Keratinocyte (primary cell): ENCODE measurements around the gene IL19. TPM values are rescaled to one million over a fixed set of nuclear protein-coding genes. Genes with fewer than 3 reads are reported as not detected.
"Not testable (repeated sequence)": the region's sequence is repeated elsewhere in the genome, so short reads cannot be mapped to it uniquely, and the experiment has no call there.

ENCODE experiments used
- DNase-seq: peaks from one replicate; pipeline ENCODE4 v3.0.0-alpha.2; 2011; ENCODE audit warnings: low read depth, missing footprints, low spot score
- FAIRE-seq: peaks from 2 replicates; lab custom pipeline; 2011; peaks lifted over from hg19 to GRCh38; lab: Jason Lieb, UNC
- H2AFZ ChIP-seq: 2 replicates; pipeline ENCODE4 v1.6.0; 2012; ENCODE audit warnings: low read length, control low read depth, inconsistent platforms; ENCODE audit not compliant: control insufficient read depth
- H3K27ac ChIP-seq: 2 replicates; pipeline ENCODE4 v1.5.1; 2011; ENCODE audit warnings: low read length; ENCODE audit not compliant: control insufficient read depth, insufficient read depth
- H3K27me3 ChIP-seq: 3 replicates; pipeline ENCODE4 v1.6.0; 2011; ENCODE audit warnings: low read length; ENCODE audit not compliant: control insufficient read depth, insufficient read depth; ENCODE audit errors: extremely low read depth
- H3K36me3 ChIP-seq, 2 experiments: 2 replicates in 1 of 2; 3 replicates in 1 of 2; pipeline ENCODE4 v1.5.1; 2011; ENCODE audit warnings: low read length in 2 of 2, mild to moderate bottlenecking in 1 of 2; ENCODE audit not compliant: control insufficient read depth in 2 of 2, insufficient read depth in 2 of 2; ENCODE audit errors: extremely low read depth in 1 of 2
- H3K4me1 ChIP-seq: 3 replicates; pipeline ENCODE4 v1.5.1; 2011; ENCODE audit warnings: low read length; ENCODE audit not compliant: control insufficient read depth, insufficient read depth; ENCODE audit errors: extremely low read depth
- H3K4me2 ChIP-seq: 3 replicates; pipeline ENCODE4 v1.6.0; 2011; ENCODE audit warnings: low read depth, low read length; ENCODE audit not compliant: control insufficient read depth, insufficient read depth; ENCODE audit errors: extremely low read depth
- H3K4me3 ChIP-seq, 3 experiments: fragments of 200-600 bp in 1 of 3; sonication (generic) in 1 of 3; 2 replicates in 2 of 3; 3 replicates in 1 of 3; pipeline ENCODE4 v1.5.1; 2011 to 2016; ENCODE audit warnings: low read length in 3 of 3, mild to moderate bottlenecking in 3 of 3, control low read depth in 2 of 3, inconsistent platforms in 1 of 3, low read depth in 1 of 3, mixed read lengths in 1 of 3, mixed run types in 1 of 3, moderate library complexity in 1 of 3; ENCODE audit not compliant: control insufficient read depth in 2 of 3, insufficient read depth in 2 of 3; ENCODE audit errors: extremely low read depth in 1 of 3
- H3K79me2 ChIP-seq: 2 replicates; pipeline ENCODE4 v1.6.0; 2012; ENCODE audit warnings: low read length; ENCODE audit not compliant: control insufficient read depth, insufficient read depth
- H3K9ac ChIP-seq: 3 replicates; pipeline ENCODE4 v1.6.0; 2011; ENCODE audit warnings: low read length; ENCODE audit not compliant: control insufficient read depth, insufficient read depth; ENCODE audit errors: extremely low read depth
- H3K9me1 ChIP-seq: 3 replicates; pipeline ENCODE4 v1.6.0; 2011; ENCODE audit warnings: low read length; ENCODE audit not compliant: control insufficient read depth, insufficient read depth; ENCODE audit errors: extremely low read depth
- H3K9me3 ChIP-seq: 2 replicates; pipeline ENCODE4 v1.5.1; 2012; ENCODE audit warnings: low read depth, low read length; ENCODE audit not compliant: control insufficient read depth
- H4K20me1 ChIP-seq: 3 replicates; pipeline ENCODE4 v1.6.0; 2011; ENCODE audit warnings: low read length; ENCODE audit not compliant: control insufficient read depth, insufficient read depth; ENCODE audit errors: extremely low read depth
- CTCF ChIP-seq, 3 experiments: IDR thresholded peaks in 1 of 3; conservative IDR thresholded peaks in 1 of 3; optimal IDR thresholded peaks in 1 of 3; 2 replicates in 2 of 3; 3 replicates in 1 of 3; pipeline versions ENCODE3 to v1.5.1; 2011; ENCODE audit warnings: low read length in 3 of 3, mild to moderate bottlenecking in 3 of 3, moderate library complexity in 2 of 3, control low read depth in 1 of 3, inconsistent platforms in 1 of 3; ENCODE audit not compliant: insufficient read depth in 2 of 3; ENCODE audit errors: extremely low read depth in 1 of 3
- EZH2 ChIP-seq: IDR thresholded peaks from one replicate; pipeline ENCODE4 v1.6.1; 2012; ENCODE audit warnings: inconsistent platforms, mild to moderate bottlenecking, low read length, moderate library complexity
- dilution Hi-C: fragments of 300-500 bp; cut with MboI; formaldehyde crosslinking; loops from one replicate; pipeline ENCODE4 v1.7.0; 2020; ENCODE audit warnings: low sequenced_read_pairs; ENCODE audit not compliant: extremely low pct_ligation_motif_present
- polyA plus RNA-seq, 5 experiments: library from polyadenylated mRNA; depleted of rRNA in 3 of 5; stranded (reverse) in 3 of 5; stranded (forward) in 1 of 5; unstranded in 1 of 5; fragments of >200 nt; gene quantifications; 1 replicate in 1 of 5; 2 replicates in 3 of 5; 3 replicates in 1 of 5; pipeline versions ENCODE4 v1.2.1 to v1.2.3, GENCODE V29; 2011 to 2012; ENCODE audit warnings: missing spikeins in 2 of 5, low read depth in 1 of 5, low replicate concordance in 1 of 5

IL19 gene
- polyA plus RNA-seq, 1 donor (not counting 4 experiments of a cell fraction or from before 2014, with no cell fraction given) = not detected

DNA sequence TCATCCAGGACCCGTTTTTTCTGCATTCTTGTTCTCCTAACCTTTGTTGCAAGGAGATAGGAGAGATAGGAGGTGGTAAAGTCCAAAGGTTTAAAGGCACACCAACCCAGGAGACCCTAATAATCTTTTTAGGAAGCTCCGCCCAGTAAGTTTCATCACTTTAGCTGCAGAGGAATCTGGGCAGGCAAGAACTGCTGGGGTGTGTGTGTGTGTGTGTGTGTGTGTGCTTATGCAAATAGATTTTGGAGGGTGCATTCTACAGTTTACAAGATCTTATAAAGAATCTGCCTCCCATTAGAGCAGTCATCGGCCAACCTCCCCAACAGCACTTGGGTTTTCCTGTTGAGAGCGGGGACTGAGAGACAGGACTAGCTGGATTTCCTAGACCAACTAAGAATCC lies 5.7 kb downstream of the IL19 start:
- dilution Hi-C loops = no loop called here
- FAIRE-seq (no peak), DNase-seq (no peak)
- H3K79me2 ChIP-seq = no peaks in the 10 kb centered on the region
- no peak overlapping the region for H3K9ac ChIP-seq
- no peaks in the 10 kb centered on the region for H3K36me3 ChIP-seq
- H3K27me3 ChIP-seq = peaks cover 30% of the 10 kb centered on the region
- H3K4me2 ChIP-seq = no peak overlapping the region
- H3K4me3 ChIP-seq = no peak overlapping the region
- no peak for TF ChIP-seq CTCF (optimal IDR thresholded peaks at IDR 0.05 in 1 of 3, IDR thresholded peaks at IDR 0.05 in 1 of 3, conservative IDR thresholded peaks at IDR 0.05 in 1 of 3; ENCODE audit: extremely low read depth in 1 of 3, insufficient read depth in 2 of 3, low read length in 3 of 3)
- TF ChIP-seq EZH2 = no peak
- no peaks in the 10 kb centered on the region for H3K4me1 ChIP-seq
- H4K20me1 ChIP-seq = no peaks in the 10 kb centered on the region
- no peak overlapping the region for H3K27ac ChIP-seq
- H3K9me1 ChIP-seq = no peaks in the 10 kb centered on the region
- no peak overlapping the region for H2AFZ ChIP-seq
- H3K9me3 ChIP-seq = no peaks in the 10 kb centered on the region

DNA sequence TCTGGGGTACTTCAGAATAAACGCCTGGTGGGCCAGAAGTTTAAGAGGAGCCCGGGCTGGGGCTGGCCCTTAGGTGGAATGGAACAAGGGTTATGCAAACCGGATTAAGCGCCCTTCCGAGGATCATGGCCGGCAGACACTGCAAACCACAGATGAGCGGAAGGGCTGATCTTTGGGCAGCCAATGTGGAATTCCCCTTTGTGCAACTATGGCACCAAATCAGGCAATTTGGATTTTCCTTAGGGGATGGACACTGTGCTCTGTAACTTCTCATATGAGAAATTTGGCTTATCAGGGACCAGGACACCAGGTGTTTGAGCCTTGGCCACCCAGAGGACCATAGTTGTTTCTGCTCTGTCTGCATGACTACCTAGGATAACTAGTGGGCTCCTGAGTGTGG lies 7.5 kb downstream of the IL19 start:
- no peak for FAIRE-seq
- dilution Hi-C loops = no loop called here

GRCh38 chr1:206778911-206779310 lies 8.3 kb downstream of the IL19 start:
- H2AFZ ChIP-seq, H3K27ac ChIP-seq, H3K79me2 ChIP-seq, DNase-seq, H4K20me1 ChIP-seq, H3K9me3 ChIP-seq, H3K4me2 ChIP-seq, H3K4me1 ChIP-seq, dilution Hi-C loops, H3K9me1 ChIP-seq, H3K4me3 ChIP-seq, FAIRE-seq, H3K9ac ChIP-seq, H3K36me3 ChIP-seq: not testable (repeated sequence)
- H3K27me3 ChIP-seq = peaks cover 13% of the 10 kb centered on the region

More for the DNA sequence above, 7.5 kb downstream of the IL19 start:
- Histone ChIP-seq H3K79me2 (no peaks in the 10 kb centered on the region), H3K27me3 (peaks cover 21% of the 10 kb centered on the region), H3K27ac (no peak overlapping the region), H3K4me1 (no peaks in the 10 kb centered on the region), H3K4me3 (no peak overlapping the region), H3K36me3 (no peaks in the 10 kb centered on the region), H3K9ac (no peak overlapping the region), H3K9me3 (no peaks in the 10 kb centered on the region), H3K4me2 (no peak overlapping the region), H3K9me1 (no peaks in the 10 kb centered on the region), H2AFZ (no peak overlapping the region), H4K20me1 (no peaks in the 10 kb centered on the region)
- no peak for DNase-seq
- TF ChIP-seq EZH2 (no peak), CTCF (optimal IDR thresholded peaks at IDR 0.05 in 1 of 3, IDR thresholded peaks at IDR 0.05 in 1 of 3, conservative IDR thresholded peaks at IDR 0.05 in 1 of 3; ENCODE audit: extremely low read depth in 1 of 3, insufficient read depth in 2 of 3, low read length in 3 of 3) (no peak)
